Inflammatory macrophage (primary cell): ENCODE measurements around the gene DSN1.
"Not testable (repeated sequence)": the region's sequence is repeated elsewhere in the genome, so short reads cannot be mapped to it uniquely, and the experiment has no call there.

ENCODE experiments used
- DNase-seq, 2 donors: peaks; one replicate each; pipeline ENCODE4 v3.0.0-alpha.2; 2020 to 2022
- total RNA-seq, 18 experiments: gene quantifications; one replicate each; lab custom pipeline; 2026; ENCODE audit warnings: mixed read lengths in 6 of 18, inconsistent platforms in 2 of 18; lab: John Stamatoyannopoulos, UW

The DSN1 gene, protein sequence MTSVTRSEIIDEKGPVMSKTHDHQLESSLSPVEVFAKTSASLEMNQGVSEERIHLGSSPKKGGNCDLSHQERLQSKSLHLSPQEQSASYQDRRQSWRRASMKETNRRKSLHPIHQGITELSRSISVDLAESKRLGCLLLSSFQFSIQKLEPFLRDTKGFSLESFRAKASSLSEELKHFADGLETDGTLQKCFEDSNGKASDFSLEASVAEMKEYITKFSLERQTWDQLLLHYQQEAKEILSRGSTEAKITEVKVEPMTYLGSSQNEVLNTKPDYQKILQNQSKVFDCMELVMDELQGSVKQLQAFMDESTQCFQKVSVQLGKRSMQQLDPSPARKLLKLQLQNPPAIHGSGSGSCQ
- total RNA-seq = 4.0 to 41.0 (median 29.6) reads per million in 18 experiments

- DNase-seq = peak; percentile 99
Measured at GRCh38 chr20:36773597-36774390, at the start of gene DSN1. Gene DSN1, minus strand, starts transcription at chr20:36773763. Its CDS starts 2,305 bp downstream, at chr20:36771458.

DNA sequence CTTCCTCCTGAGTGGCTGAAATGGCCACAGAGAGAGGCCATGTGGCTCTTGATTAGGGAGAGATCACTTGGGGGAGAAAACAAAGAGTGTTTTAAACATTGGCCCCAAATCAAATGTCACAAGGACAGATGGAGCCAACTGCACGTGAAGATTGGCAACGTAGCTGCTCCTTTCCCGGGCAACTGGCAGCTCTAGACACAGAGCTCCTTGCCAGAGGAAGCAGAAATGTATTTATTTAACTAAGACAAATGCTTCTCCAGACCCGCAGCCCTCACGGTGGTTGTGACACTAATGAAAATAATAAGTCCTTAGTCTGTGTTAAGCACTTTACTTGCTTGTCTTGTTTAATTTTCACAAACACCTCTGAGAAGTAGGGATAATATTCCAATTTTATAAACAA is 49.6 kb upstream of the DSN1 start:
- DNase-seq = no peak

- DNase-seq = no peak
Measured at GRCh38 chr20:36821964-36822437, 48.4 kb upstream of the DSN1 start.

GRCh38 chr20:36820928-36821327 is 47.4 kb upstream of the DSN1 start:
- no peak for DNase-seq

DNA sequence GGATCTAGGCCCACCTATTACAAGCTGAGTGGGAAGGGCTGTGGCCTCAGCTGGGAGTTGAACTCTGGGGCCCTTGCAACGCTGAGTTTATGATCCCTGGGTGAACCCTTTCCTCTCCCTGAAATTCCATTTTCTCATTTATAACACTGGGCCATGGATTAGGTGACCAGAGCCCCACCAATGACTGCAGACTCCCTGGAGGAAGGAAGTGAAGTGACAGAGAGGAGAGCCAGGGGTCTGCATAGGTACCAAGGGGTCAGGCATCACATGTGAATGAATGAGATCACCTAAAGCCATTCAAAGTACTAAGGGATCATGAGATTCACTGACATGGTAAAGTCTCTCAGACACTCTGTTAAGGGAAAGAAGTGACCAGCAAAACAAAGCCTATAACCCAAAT is 46.5 kb upstream of the DSN1 start:
- no peak for DNase-seq

DNA sequence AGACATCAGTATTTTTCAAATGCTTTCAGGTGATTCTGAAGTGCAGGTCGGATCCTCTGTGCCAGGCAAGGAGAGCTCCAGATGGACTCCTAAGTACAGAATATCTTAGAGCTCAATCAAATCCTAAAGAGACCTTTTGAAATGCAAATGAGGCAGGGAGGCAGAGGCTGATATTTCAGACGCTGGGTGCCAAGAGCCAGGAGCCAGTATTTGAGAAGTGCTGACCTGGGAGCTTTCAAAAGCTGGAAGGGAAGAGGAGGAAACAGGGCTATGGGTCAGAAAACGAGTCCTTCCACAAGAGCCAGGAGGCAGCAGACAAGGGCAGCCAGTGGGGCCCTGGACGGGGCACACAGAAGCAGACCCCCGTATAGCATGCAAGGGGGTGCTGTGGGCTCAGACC is 46.1 kb upstream of the DSN1 start:
- no peak for DNase-seq

GRCh38 chr20:36818861-36819260 is 45.3 kb upstream of the DSN1 start:
- DNase-seq = no peak

GRCh38 chr20:36818185-36818584 is 44.6 kb upstream of the DSN1 start:
- DNase-seq = no peak

GRCh38 chr20:36817496-36817895 is 43.9 kb upstream of the DSN1 start:
- no peak for DNase-seq

DNA sequence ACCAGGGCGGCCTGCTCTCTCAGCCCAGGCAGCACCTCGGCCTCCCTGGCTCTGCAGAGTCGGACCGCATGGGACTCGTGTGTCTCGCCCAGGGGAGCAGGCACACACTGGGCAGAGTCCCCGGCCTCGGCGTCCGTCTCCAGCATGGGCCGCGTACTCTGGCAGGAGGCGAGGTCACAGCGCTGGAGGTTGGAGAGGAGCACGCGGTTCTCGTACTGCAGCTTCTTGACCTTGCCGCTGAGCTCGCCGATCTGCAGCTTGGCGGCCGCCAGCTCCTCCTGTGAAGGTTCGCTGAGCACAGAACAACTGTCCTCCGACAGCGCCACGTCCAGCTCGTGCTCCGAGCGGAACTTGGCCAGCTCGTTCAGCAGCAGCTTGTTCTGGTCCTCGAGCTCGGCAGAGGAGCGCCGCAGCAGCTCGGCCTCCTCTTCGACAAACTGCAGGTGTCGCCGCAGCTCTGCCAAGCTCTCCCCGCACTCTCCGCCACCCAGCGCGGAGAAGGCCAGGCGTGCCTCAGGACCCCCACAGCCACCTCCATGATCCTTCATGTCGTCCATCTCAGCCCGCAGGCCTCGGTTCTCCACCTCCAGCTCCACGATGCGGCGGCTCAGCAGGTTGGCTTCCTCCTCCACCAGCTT is 42.0 kb upstream of the DSN1 start:
- DNase-seq = no peak

GRCh38 chr20:36812594-36813463 is 39.3 kb upstream of the DSN1 start:
- DNase-seq = no peak

- peak; percentile 96 to 97 for DNase-seq
Measured at GRCh38 chr20:36808317-36809257, 35.0 kb upstream of the DSN1 start.

- DNase-seq = no peak
Measured at GRCh38 chr20:36806049-36806448, 32.5 kb upstream of the DSN1 start.

- DNase-seq = no peak
Measured at GRCh38 chr20:36805396-36805795, 31.8 kb upstream of the DSN1 start.

DNA sequence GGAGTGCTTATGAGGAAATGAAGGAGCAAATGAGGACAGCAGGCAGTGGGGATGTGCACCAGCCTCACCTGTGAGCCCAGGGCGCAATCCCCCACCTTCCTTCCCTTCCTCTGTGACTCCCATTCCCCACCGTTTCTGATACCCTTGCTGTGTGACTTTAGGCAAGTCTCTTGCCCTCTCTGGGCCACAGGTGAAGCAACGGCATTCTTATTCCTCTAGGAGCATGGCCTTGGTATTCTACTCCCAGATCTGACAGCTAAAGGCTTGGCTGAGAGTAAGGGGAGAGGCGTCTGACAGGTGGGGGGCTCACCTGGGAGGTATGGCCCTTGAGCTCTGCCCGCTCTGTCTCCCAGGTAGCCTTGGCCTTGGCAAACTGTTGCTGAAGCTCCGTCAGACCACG is 30.9 kb upstream of the DSN1 start:
- no peak for DNase-seq

DNA sequence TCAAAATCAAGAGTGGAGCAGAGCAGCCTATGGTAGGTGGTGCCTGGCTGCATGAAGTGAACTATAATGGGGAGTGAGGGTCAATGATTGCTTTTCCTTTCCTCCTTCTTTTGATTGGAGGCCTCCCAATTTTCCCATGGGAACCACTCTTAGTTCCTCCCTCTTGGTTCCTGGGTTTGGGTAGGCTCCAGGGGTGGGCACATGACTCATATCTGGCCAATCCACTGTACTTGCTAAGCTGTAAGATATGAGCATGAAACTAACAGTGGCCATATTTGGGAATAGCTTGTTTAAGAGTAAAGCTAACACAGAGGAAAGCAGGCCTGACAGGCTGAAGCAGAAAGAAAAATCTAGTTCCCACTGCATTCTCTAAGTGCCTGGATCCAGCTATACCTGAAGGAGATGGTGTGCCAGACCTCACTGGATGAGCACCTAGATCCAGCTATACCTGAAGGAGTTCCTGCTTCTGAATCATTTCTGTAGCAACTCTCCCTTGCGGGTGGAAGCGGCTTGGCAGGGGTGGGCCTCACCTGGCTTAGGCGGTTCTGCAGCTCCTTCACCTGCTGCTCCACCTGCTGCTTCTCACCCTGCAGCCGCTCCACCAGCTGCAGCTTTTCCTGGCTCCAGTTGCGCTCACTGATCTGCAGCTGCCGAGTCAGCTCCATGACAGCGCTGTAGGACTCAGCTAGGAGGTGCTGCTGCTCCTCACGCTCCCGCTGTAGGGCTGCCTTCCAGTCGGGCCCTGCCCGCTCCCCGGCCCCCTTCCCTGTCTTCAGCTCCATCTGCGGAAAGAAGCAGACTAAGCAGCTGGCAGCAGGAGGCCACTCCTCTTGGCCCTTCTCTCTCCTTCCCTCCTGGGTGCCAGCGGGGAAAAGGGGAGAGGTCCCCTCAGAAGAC is 29.0 kb upstream of the DSN1 start:
- no peak for DNase-seq

DNA sequence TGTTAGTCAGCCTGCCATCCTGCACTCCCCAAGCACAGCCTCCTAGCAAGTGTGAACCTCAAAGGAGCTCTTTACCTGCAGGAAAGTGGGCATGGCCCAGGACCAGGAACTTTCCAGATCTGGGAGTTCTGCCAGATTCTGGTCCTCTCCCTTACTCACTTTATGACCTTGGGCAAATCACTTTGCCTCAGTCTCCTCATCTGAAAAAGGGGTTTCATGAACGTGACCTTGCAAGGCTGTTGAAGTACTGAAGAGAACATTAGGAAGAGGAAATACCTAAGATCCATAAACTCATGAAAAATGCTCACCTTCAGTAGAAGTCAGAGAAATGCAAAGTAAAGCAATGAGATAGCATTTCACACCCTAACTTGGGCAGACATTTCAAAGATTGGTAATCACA is 26.8 kb upstream of the DSN1 start:
- DNase-seq = no peak

- DNase-seq = not testable (repeated sequence)
Measured at GRCh38 chr20:36799313-36799712, 25.8 kb upstream of the DSN1 start.

- DNase-seq = no peak
Measured at GRCh38 chr20:36796875-36797274, 23.3 kb upstream of the DSN1 start.

GRCh38 chr20:36796117-36796516 is 22.6 kb upstream of the DSN1 start:
- no peak for DNase-seq
